ENCODE data around the gene TRAPPC5. TPM values are rescaled to one million over a fixed set of nuclear protein-coding genes. Genes with fewer than 3 reads are reported as not detected.

TRAPPC5 gene
- total RNA-seq, 2 experiments from 2014 or later = 77.5 to 88.2 TPM

GRCh38 chr19:7668842-7669241 lies 11.8 kb upstream of the TRAPPC5 start, which contains the start of gene RETN:
Gene RETN (plus strand): TSS chr19:7669049. CDS start chr19:7669327, 278 bp downstream.
- POLR2A ChIA-PET = no interaction called here

DNA sequence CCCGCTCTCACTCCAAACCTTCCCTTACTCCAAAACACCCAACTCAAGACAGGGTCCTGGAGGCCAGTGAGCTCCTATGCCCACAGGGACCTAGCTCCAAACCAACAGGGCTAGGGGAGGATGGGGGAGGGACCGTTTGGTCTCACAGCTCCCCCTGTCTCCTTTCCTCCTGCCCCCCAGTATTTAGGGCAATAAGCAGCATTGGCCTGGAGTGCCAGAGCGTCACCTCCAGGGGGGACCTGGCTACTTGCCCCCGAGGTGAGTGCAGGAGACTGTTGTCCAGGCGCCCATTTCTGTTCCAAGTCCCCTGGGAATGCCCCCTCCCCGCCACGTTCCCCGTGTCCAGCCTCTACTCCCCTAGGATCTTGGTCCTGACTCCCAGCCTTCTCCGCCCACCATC lies 11.0 kb upstream of the TRAPPC5 start:
- peaks cover 29% of the 10 kb centered on the region for H3K27me3 Mint-ChIP-seq
- POLR2A ChIA-PET = no interaction called here
- no peak overlapping the region for H3K4me3 Mint-ChIP-seq

More at GRCh38 chr19:7668842-7669241, 11.8 kb upstream of the TRAPPC5 start, which contains the start of gene RETN:
- intact Hi-C loops (cut with micrococcal nuclease) = no loop called here
- Mint-ChIP-seq H3K9me3 (no peaks in the 10 kb centered on the region), H3K36me3 (no peaks in the 10 kb centered on the region), H3K4me3 (no peak within 1 kb of the TSS), H3K4me1 (ENCODE audit: low read depth) (peaks cover 12% of the 10 kb centered on the region), H3K27me3 (peaks cover 22% of the 10 kb centered on the region), H3K27ac (no peak within 1 kb of the TSS)
- no peak for DNase-seq
- CTCF ChIA-PET = interaction anchor here (0.8 to 2.8 kb wide), 4 partner anchors 12 to 138 kb away, joined by 3 to 14 read pairs (median 6); partner anchors contain the start of gene TRAPPC5

DNA sequence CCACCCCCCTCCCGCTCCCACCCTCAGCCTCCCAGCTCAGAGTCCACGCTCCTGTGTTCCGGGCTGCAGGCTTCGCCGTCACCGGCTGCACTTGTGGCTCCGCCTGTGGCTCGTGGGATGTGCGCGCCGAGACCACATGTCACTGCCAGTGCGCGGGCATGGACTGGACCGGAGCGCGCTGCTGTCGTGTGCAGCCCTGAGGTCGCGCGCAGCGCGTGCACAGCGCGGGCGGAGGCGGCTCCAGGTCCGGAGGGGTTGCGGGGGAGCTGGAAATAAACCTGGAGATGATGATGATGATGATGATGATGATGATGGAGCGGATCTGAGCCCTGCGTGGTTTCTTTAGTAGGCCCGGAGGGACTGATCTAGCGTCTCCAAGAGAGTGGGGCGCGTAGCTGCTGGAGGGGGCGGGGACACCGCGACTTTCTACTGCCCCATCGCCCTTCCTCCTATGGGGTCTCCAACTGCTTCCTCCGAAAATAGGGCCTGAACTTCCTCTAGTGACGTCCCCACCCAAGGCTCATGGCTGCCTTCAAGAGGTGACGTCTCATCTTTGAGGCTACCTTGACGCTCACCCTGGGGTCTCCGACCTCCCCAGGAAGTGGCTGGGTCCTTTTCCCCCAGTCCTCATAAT lies 10.4 kb upstream of the TRAPPC5 start:
- intact Hi-C loops (cut with micrococcal nuclease) = loop anchor here (10.0 kb wide), 1 partner anchor 285 kb away; no protein-coding TSS in a partner anchor
- DNase-seq = peak; percentile 46
- Mint-ChIP-seq H3K9me3 (peaks cover 2% of the 10 kb centered on the region), H3K27me3 (peaks cover 29% of the 10 kb centered on the region), H3K36me3 (no peaks in the 10 kb centered on the region), H3K27ac (no peak overlapping the region), H3K4me1 (ENCODE audit: low read depth) (peaks cover 16% of the 10 kb centered on the region), H3K4me3 (peak overlapping the region; percentile 43)
- CTCF ChIA-PET = interaction anchor here (0.6 to 2.8 kb wide), 3 partner anchors 9 to 140 kb away, joined by 3 to 14 read pairs (median 3); partner anchors contain the start of gene TRAPPC5
- POLR2A ChIA-PET = no interaction called here

More for the DNA sequence above, 11.0 kb upstream of the TRAPPC5 start:
- DNase-seq = no peak
- Mint-ChIP-seq H3K36me3 (no peaks in the 10 kb centered on the region), H3K4me1 (ENCODE audit: low read depth) (peaks cover 16% of the 10 kb centered on the region), H3K27ac (no peak overlapping the region), H3K9me3 (peaks cover 2% of the 10 kb centered on the region)
- CTCF ChIA-PET = interaction anchor here (0.8 to 2.8 kb wide), 4 partner anchors 12 to 139 kb away, joined by 3 to 14 read pairs (median 6); partner anchors contain the start of gene TRAPPC5
- intact Hi-C loops (cut with micrococcal nuclease) = loop anchor here (10.0 kb wide), 1 partner anchor 285 kb away; no protein-coding TSS in a partner anchor

GRCh38 chr19:7670790-7671189 lies 9.8 kb upstream of the TRAPPC5 start:
- DNase-seq = no peak
- H3K9me3 Mint-ChIP-seq = peaks cover 2% of the 10 kb centered on the region
- POLR2A ChIA-PET = no interaction called here
- peaks cover 17% of the 10 kb centered on the region for H3K4me1 Mint-ChIP-seq (ENCODE audit: low read depth)
- CTCF ChIA-PET = interaction anchor here (0.6 kb wide), 1 partner anchor 9 kb away, joined by 3 read pairs; no protein-coding TSS in a partner anchor
- peaks cover 30% of the 10 kb centered on the region for H3K27me3 Mint-ChIP-seq
- no peak overlapping the region for H3K27ac Mint-ChIP-seq
- H3K36me3 Mint-ChIP-seq = no peaks in the 10 kb centered on the region
- intact Hi-C loops (cut with micrococcal nuclease) = loop anchor here (10.0 kb wide), 1 partner anchor 286 kb away; no protein-coding TSS in a partner anchor
- H3K4me3 Mint-ChIP-seq = no peak overlapping the region

GRCh38 chr19:7672522-7672921 lies 8.1 kb upstream of the TRAPPC5 start:
- no peak for DNase-seq
- POLR2A ChIA-PET = no interaction called here

GRCh38 chr19:7674010-7675005 lies 6.3 kb upstream of the TRAPPC5 start:
- ChIA-PET CTCF (interaction anchor here (0.8 to 1.2 kb wide), 2 partner anchors 106 to 125 kb away, joined by 3 to 4 read pairs; no protein-coding TSS in a partner anchor), POLR2A (no interaction called here)
- intact Hi-C loops (cut with micrococcal nuclease) = loop anchor here (10.0 kb wide), 1 partner anchor 290 kb away; no protein-coding TSS in a partner anchor
- DNase-seq = peak; percentile 46
- no peaks in the 10 kb centered on the region for H3K36me3 Mint-ChIP-seq
- H3K9me3 Mint-ChIP-seq = peaks cover 2% of the 10 kb centered on the region
- peaks cover 46% of the 10 kb centered on the region for H3K27me3 Mint-ChIP-seq
- H3K4me1 Mint-ChIP-seq (ENCODE audit: low read depth) = peaks cover 41% of the 10 kb centered on the region
- no peak overlapping the region for H3K4me3 Mint-ChIP-seq
- no peak overlapping the region for H3K27ac Mint-ChIP-seq

More at GRCh38 chr19:7672522-7672921, 8.1 kb upstream of the TRAPPC5 start:
- no peaks in the 10 kb centered on the region for H3K36me3 Mint-ChIP-seq
- CTCF ChIA-PET = interaction anchor here (0.6 to 1.2 kb wide), 3 partner anchors 8 to 235 kb away, joined by 3 to 10 read pairs (median 3); partner anchors contain the start of gene TRAPPC5
- H3K27ac Mint-ChIP-seq = no peak overlapping the region
- no peak overlapping the region for H3K4me3 Mint-ChIP-seq
- H3K4me1 Mint-ChIP-seq (ENCODE audit: low read depth) = peaks cover 30% of the 10 kb centered on the region
- H3K9me3 Mint-ChIP-seq = peaks cover 2% of the 10 kb centered on the region
- intact Hi-C loops (cut with micrococcal nuclease) = loop anchor here (10.0 kb wide), 1 partner anchor 288 kb away; no protein-coding TSS in a partner anchor
- peaks cover 37% of the 10 kb centered on the region for H3K27me3 Mint-ChIP-seq

DNA sequence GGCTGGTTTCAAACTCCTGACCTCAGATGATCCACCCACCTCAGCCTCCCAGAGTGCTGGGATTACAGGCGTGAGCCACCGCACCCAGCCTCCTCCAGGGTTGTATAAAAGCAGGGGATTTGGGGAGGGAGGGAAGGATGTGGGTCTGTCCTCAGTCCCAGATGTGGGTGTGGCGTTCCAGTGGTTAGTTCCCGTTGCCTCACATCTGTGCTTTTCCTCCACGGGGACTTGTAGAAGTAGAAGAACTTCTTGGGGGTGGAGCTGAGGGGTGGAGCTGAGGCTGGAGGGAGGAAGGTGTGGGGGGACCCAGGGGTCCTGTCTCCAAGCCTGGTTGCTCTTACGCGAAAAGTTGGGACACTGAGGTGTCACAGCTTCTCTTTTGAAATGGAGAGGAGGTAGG lies 4.3 kb upstream of the TRAPPC5 start:
- no peak for DNase-seq
- ChIA-PET CTCF (interaction anchor here (0.7 to 1.2 kb wide), 3 partner anchors 108 to 192 kb away, joined by 3 to 5 read pairs (median 5); no protein-coding TSS in a partner anchor), POLR2A (no interaction called here)
- Mint-ChIP-seq H3K4me3 (no peak overlapping the region), H3K4me1 (ENCODE audit: low read depth) (peaks cover 43% of the 10 kb centered on the region), H3K9me3 (peaks cover 2% of the 10 kb centered on the region), H3K27ac (no peak overlapping the region), H3K36me3 (peaks cover 2% of the 10 kb centered on the region), H3K27me3 (peaks cover 36% of the 10 kb centered on the region)
- intact Hi-C loops (cut with micrococcal nuclease) = loop anchor here (10.0 kb wide), 1 partner anchor 292 kb away; no protein-coding TSS in a partner anchor

DNA sequence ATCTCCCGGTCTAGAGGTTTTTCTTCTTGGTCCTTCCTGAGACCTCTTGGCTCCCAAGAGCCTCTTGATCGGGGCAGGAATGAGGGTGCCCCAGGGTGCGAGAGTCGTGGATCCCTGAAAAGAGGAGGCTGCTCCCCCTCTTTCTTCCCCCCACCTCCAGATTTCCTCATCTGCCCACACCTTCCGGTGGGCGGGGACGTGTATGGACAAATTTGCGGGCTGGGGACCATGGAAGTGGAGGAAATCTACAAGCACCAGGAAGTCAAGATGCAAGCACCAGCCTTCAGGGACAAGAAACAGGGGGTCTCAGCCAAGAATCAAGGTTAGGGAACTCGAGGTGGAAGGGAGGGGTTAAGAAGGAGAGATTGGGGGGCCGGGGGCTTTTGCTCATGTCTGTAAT lies 3.8 kb upstream of the TRAPPC5 start, which contains the start of gene MCEMP1:
Gene MCEMP1 (plus strand): TSS at position 237 of the 400 bp plus-strand sequence. CDS start 31 bp downstream, at position 268.
- Mint-ChIP-seq H3K9me3 (peaks cover 2% of the 10 kb centered on the region), H3K4me3 (no peak within 1 kb of the TSS), H3K27me3 (peaks cover 33% of the 10 kb centered on the region), H3K36me3 (peaks cover 3% of the 10 kb centered on the region), H3K4me1 (ENCODE audit: low read depth) (peaks cover 48% of the 10 kb centered on the region), H3K27ac (no peak within 1 kb of the TSS)
- CTCF ChIA-PET = interaction anchor here (0.7 to 1.5 kb wide), 4 partner anchors 14 to 192 kb away, joined by 3 to 9 read pairs (median 4); no protein-coding TSS in a partner anchor
- POLR2A ChIA-PET = no interaction called here
- DNase-seq = no peak
- intact Hi-C loops (cut with micrococcal nuclease) = loop anchor here (10.0 kb wide), 1 partner anchor 292 kb away; no protein-coding TSS in a partner anchor

- intact Hi-C loops (cut with micrococcal nuclease) = loop anchor here (10.0 kb wide), 1 partner anchor 293 kb away; no protein-coding TSS in a partner anchor
- Mint-ChIP-seq H3K36me3 (peaks cover 4% of the 10 kb centered on the region), H3K27ac (no peak overlapping the region), H3K4me1 (ENCODE audit: low read depth) (peaks cover 49% of the 10 kb centered on the region), H3K9me3 (peaks cover 2% of the 10 kb centered on the region), H3K27me3 (peaks cover 31% of the 10 kb centered on the region), H3K4me3 (no peak overlapping the region)
- ChIA-PET CTCF (interaction anchor here (0.6 to 1.5 kb wide), 4 partner anchors 14 to 323 kb away, joined by 3 to 9 read pairs (median 4); no protein-coding TSS in a partner anchor), POLR2A (no interaction called here)
- no peak for DNase-seq
Observed at GRCh38 chr19:7677669-7678311, 2.8 kb upstream of the TRAPPC5 start.

- peak overlapping the region; percentile 70 for H3K27ac Mint-ChIP-seq
- intact Hi-C loops (cut with micrococcal nuclease) = loop anchor here (1.0 to 10.0 kb wide), 3 partner anchors 27 to 294 kb away; no protein-coding TSS in a partner anchor
- CTCF ChIA-PET = interaction anchor here (1.0 to 1.4 kb wide), 2 partner anchors 111 to 121 kb away, joined by 5 read pairs; no protein-coding TSS in a partner anchor
- H3K9me3 Mint-ChIP-seq = no peaks in the 10 kb centered on the region
- peak; percentile 78 for DNase-seq
- H3K36me3 Mint-ChIP-seq = peaks cover 7% of the 10 kb centered on the region
- H3K4me1 Mint-ChIP-seq (ENCODE audit: low read depth) = peaks cover 49% of the 10 kb centered on the region
- H3K27me3 Mint-ChIP-seq = peaks cover 28% of the 10 kb centered on the region
- H3K4me3 Mint-ChIP-seq = peak overlapping the region; percentile 55
- POLR2A ChIA-PET = no interaction called here
Observed at GRCh38 chr19:7678971-7679751, 1.5 kb upstream of the TRAPPC5 start.
